GM12892 (cell line): Measurements from ENCODE around the gene AFF3.
"Not testable (repeated sequence)": the region's sequence is repeated elsewhere in the genome, so short reads cannot be mapped to it uniquely, and the experiment has no call there.

Source experiments
- DNase-seq: peaks from one replicate; pipeline ENCODE4 v3.0.0; 2011; ENCODE audit not compliant: insufficient read length
- FAIRE-seq: peaks from 2 replicates; lab custom pipeline; 2011; peaks lifted over from hg19 to GRCh38; lab: Jason Lieb, UNC
- POLR2A ChIP-seq: IDR thresholded peaks from 2 replicates; pipeline ENCODE4 v1.6.1; 2011; ENCODE audit warnings: low read depth, low read length, control low read depth
- POLR2AphosphoS5 ChIP-seq: IDR thresholded peaks from 2 replicates; pipeline ENCODE4 v1.6.1; 2011; ENCODE audit warnings: low read depth, low read length, control low read depth
- TAF1 ChIP-seq: IDR thresholded peaks from 2 replicates; pipeline ENCODE4 v1.6.1; 2011; ENCODE audit warnings: low read depth, mild to moderate bottlenecking, control low read depth, low read length, borderline replicate concordance

Gene AFF3

DNA sequence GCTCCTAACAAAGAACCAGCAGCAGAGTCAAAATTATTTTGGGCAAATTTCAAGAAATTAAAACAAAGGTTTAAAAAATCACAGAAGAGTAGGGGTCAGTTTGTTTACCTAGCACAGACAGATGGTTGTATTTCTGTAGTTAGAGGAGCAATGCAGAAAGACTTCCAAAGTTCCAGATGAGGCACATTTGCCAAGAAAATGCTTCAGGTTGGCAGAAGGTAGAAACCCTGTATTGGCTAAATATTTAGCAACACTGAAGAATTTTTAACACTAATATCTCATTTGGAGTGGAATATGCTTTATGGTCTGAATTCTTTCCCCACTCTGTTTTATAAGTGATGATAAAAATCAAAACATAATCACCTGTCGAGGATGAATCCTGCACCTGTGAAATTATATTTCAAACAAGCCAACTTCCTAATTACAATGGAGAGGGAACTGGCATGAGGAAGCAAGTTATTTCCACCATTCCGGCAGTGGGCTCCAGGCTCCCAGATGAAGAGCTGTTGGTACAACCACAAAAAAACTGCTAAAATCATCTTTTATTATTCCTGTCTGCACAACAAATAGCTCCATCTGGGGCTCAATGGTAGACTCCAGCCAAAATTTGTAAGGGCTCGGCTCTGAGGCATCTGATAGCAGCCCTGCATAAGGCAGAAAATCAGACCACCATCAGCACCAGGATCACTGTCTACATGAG lies 366.0 kb downstream of the AFF3 start:
- TF ChIP-seq POLR2A (no peak), POLR2AphosphoS5 (no peak), TAF1 (no peak)
- DNase-seq, result no peak
- no peak for FAIRE-seq

DNA sequence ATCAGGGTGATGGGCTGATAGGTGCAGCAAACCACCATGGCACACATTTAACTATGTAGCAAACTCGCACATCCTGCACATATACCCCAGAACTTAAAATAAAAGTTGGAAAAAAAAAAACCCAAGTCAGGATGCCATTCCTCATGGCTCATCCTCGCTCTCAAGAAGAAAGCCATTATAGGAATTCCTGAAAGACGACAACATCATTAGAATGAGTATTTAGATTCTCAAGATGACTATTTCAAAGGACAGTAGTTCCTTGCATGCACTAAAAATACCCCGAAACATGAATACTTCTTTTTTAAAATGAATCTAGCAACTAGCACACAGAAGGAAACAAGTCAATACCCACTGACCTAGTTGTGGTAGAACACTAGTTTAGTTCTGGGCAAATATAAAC lies 366.8 kb downstream of the AFF3 start:
- FAIRE-seq, result no peak
- DNase-seq, result no peak

DNA sequence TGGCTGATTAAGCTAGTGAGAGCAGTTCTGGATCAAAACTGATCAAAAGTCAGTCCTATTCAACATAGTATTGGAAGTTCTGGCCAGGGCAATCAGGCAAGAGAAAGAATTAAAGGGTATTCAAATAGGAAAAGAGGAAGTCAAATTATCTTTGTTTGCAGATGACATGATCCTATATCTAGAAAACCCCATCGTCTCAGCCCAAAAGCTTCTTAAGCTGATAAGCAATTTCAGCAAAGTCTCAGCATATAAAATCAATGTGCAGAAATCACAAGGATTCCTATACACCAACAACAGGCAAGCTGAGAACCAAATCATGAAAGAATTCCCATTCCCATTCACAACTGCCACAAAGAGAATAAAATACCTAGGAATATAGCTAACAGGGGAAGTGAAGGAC lies 368.7 kb downstream of the AFF3 start:
- DNase-seq, FAIRE-seq: not testable (repeated sequence)

More for the DNA sequence above, 366.8 kb downstream of the AFF3 start:
- TF ChIP-seq POLR2A (no peak), TAF1 (no peak), POLR2AphosphoS5 (no peak)

DNA sequence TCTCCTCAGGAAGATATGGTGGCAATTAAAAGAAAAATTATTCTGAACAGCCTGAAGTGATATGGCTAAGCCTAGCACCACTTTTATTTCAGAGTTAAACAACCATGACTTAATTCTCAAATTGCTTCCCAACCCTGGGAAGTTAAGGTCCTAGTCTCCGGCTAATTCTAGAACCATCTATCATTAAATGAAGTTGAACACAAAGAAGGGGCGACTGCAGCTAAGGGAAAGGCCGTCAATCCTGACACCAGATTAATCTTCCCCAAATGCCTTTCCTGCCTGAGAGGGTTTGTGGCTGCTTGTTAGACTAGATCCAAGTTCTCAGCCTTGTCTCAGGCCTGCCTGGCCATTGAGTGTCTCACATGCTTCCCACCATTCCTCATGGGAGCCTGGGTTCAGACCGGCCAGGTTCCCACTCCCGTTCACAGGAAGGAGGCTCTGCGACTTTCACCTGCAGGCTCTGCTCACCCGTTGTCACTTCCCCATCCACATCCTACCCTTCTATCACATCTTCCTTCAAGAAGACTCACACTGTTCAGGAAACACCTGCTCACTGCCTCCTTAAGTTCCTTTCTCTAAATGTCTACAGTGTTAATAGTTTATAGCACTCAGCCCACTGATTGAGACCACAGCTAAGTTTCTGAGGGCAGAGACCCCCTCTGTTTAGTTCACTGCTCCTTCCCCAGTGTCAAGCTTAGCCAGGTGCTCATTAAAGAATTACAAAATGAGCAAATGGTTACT lies 369.6 kb downstream of the AFF3 start:
- FAIRE-seq (no peak), DNase-seq (no peak)
- no peak for TF ChIP-seq POLR2A

DNA sequence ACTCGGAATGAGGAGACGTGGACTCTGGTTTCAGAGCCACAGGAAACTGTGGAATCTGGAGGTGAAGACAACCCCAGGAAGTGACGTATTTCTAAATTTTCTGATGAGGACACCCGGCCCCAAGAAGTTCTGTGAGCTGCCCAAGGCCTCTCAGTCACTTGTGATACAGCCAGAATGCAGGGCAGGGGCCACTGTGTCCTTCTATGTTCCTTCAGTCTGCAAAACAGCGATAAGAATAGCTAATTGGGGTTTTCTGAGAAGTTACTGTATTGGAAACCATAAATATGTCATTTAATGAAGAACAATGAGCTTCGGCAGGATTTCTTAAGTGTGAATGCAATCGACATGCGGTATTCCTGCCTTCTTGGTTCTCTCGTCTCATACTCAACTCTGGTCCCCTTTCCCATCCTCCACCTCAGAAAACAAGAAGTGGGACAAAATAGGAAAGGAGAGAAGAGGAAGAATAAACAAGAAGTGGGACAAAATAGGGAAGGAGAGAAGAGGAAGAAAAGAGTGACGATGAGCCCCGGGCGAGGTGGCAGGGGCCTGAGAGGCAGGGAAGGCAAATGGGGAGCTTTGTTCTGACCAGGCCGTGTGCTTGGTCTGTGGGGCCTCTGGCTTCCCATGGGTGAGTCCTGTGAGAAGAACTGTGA lies 370.6 kb downstream of the AFF3 start:
- DNase-seq (no peak), FAIRE-seq (no peak)
- TF ChIP-seq TAF1 (no peak), POLR2AphosphoS5 (no peak)

DNA sequence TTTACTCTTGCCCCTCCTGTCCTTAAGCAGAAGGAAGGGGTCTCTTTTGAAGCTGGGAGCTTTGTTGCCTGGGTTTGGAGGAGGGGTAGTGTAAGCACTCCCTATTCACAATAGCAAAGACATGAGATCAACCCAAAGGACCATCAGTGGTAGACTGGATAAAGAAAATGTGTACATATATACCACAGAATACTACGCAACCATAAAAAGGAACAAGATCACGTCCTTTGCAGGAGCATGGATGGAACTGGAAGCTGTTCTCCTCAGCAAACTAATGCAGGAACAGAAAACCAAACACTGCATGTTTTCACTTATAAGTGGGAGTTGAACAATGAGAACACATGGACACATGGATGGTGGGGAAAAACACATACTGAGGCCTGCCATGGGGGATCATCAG lies 371.5 kb downstream of the AFF3 start:
- TF ChIP-seq POLR2A (no peak), TAF1 (no peak), POLR2AphosphoS5 (no peak)
- no peak for DNase-seq
- FAIRE-seq, result no peak

DNA sequence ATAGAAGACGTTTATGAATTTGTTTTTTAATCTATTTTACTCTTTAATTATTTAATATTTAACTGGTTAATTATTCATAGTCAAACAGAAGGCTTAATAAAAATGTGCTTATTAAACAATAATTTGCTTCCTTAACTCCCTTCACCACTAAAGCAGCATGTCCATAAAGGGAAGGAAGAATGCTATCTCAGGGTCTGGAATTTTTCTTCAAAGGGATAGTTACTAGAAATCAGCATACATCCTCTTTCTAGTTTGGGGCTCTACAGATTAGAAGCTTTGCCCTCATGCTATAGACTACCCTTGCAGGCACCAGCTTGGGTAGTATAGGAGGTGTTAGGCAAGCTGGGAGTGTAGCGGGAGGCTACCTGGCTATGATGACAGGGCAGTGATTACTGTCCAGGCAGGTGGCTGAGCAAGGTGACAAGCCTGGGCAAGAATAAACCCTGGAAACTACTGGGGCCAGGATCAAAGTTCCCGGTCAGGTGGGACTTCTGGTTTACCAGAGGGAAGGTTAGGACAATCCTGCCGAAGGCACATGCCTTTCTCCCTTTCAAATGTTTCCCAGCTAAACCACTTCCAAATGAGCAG lies 376.6 kb downstream of the AFF3 start:
- FAIRE-seq, result no peak
- no peak for TF ChIP-seq POLR2A
- TF ChIP-seq TAF1, result no peak
- TF ChIP-seq POLR2AphosphoS5, result no peak
- DNase-seq, result no peak

DNA sequence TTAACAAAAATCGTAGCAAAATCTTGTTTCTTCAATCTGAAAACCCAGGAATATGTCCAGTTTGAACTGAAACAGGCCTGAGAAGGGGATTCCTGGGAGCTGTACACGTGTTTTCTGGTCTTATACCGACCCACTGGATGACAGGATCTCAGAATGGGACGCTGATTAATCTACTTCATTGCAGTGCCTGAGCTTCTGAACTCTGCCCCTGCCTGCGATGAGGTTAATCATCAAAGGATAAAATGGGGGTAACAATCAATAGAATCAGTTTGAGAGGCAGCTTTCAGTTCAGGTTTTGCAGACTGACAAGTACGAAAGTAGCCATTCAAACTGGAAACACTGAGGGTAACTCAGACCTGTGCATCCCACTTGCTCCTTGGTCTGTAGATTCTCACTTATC lies 378.6 kb downstream of the AFF3 start:
- DNase-seq, result no peak
- TF ChIP-seq POLR2A (no peak), POLR2AphosphoS5 (no peak), TAF1 (no peak)
- peak; percentile 27 for FAIRE-seq

DNA sequence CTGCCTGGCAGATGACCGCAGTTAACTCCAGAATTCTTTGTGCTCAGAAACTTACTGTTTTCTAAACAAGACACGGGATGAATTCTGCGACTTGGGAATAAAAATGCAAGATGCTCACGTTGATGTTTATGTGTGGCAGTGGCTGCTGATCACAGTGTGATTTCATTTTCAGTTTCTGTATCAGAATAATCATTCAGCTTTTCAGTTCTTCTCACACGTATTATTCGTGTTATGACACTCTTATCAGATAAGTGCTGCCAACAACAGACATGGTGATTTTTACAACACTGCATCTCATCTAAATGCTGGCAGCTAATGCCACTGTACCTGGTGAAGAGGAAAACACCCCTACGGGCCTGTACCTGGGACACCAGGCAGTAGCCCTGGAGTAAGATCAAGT lies 379.7 kb downstream of the AFF3 start:
- FAIRE-seq (no peak), DNase-seq (no peak)
- TF ChIP-seq TAF1 (no peak), POLR2A (no peak), POLR2AphosphoS5 (no peak)

DNA sequence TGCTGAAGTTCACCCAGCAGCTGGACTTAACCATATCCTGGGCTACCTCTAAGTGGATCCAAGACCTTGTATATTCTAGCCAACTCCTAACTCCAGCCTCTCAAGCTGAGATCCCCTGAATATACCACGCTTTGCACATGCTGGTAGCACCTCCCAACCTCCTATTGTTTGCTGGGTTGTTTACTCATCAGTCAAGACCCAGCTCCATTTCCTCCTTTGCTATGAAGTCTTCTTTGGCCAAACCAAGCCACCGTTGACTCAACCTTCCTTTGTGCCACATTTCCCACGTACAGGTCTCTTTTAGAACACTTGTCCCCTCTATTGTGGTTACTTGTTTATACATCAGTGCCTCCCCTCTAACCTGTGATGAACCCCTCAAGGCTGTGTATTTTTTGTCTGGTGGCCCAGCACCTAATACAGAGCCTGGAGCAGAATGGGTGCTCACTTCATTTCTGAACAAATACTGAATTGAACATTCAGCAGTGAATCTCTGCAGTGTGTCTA lies 384.7 kb downstream of the AFF3 start:
- no peak for FAIRE-seq
- DNase-seq, result no peak
- no peak for TF ChIP-seq TAF1

DNA sequence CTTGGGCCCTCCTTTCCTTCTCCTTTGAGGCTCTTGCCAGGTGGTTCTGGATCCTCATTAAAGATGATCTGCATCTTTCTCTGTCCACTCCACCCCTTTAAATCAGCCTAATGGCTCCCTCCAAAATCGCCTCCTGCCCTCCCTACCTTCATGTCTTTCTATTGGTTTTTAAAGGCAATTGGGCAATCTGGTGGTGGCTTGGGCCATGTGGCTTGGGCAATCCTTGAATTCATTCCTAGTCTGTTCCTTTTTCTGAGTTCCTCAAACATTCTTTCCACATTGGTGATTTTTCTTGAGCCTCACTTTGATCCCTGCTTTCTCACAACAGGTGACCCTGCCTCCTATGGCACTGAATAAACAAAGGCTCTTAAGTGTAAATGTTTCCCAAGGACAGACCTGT lies 386.3 kb downstream of the AFF3 start:
- FAIRE-seq (no peak), DNase-seq (no peak)
- no peak for TF ChIP-seq POLR2A
- TF ChIP-seq POLR2AphosphoS5, result no peak
- TF ChIP-seq TAF1, result no peak

DNA sequence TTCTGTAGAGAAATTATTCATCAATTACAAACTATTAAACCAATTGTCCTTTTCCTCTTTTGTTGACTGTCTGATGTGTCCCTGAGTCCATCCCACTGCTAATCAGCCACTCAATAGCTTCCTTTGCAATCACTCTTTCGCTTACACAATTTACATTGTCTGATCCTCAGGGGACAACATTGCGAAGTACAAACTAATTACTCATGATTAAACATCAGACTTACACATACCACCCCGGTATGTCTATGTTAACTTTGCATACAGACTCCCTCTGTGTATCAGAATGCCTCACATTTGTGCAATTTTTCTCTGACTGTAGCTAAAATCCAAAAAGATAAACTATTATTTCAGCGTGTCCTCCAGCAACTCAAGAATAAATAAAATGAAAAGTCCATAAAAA lies 388.2 kb downstream of the AFF3 start:
- DNase-seq, result no peak
- TF ChIP-seq POLR2AphosphoS5, result no peak
- no peak for TF ChIP-seq POLR2A
- TF ChIP-seq TAF1, result no peak
- FAIRE-seq, result no peak

DNA sequence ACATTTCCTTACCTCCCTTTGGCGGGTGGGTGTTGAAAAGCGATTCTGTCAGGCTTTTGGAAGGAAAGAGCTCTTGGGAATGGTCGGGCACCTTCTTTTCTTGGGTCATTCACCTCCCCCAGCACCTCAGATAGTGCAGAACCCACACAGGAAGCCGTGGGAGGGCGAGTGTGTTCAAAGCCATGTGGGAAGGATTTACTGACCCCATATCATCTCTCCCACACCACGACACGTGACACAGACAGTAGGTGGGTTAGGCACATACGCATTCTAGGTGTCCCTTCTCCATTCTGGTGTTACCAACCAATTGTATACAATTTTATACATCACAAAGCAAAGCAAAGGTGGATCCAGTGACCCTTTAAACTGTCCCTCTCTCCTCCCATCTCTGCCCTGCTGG lies 388.9 kb downstream of the AFF3 start:
- DNase-seq, result no peak
- FAIRE-seq, result no peak
- no peak for TF ChIP-seq POLR2AphosphoS5
- no peak for TF ChIP-seq TAF1
- TF ChIP-seq POLR2A, result no peak
